Mesenteric fat pad (tissue), 1 donor: ENCODE results near the gene CC2D2B. TPM values are rescaled to one million over a fixed set of nuclear protein-coding genes. Genes with fewer than 3 reads are reported as not detected.
"Not testable (repeated sequence)": the region's sequence is repeated elsewhere in the genome, so short reads cannot be mapped to it uniquely, and the experiment has no call there.

ENCODE experiments used
- DNase-seq: peaks from one replicate; pipeline ENCODE4 v3.0.0-alpha.2; 2020; ENCODE audit warnings: low spot score
- total RNA-seq: library from RNA; stranded (reverse); fragmentation: NEBNext Ultra II Directional; extraction: Animal tissue kit (Norgen Biotek cat#: 25700); gene quantifications from one replicate; pipeline ENCODE4 v1.2.1, GENCODE V29; 2021
- donor health status: DM: yes; HTN: yes; CAD: no.

The CC2D2B gene
- total RNA-seq, 1 donor from 2014 or later: 2.6 TPM

DNA sequence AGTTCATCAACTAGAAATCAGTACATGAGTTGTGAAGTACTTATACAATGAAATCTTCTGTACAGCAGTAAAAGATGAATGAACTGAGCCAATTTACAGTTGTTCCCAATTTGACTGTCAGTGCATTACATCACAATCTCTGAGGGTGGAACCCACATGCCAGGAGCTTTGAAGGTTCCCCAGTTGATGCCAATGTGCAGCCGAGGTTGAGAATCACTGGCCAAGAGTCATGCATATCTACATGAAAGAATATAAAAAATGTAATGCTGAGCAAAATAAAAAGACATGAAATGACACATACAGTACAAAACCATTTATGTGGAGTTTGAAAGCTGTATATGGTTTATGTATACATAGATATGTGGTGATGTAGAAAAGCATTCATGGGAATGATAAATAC is 113.6 kb downstream of the CC2D2B start:
- DNase-seq: no peak

DNA sequence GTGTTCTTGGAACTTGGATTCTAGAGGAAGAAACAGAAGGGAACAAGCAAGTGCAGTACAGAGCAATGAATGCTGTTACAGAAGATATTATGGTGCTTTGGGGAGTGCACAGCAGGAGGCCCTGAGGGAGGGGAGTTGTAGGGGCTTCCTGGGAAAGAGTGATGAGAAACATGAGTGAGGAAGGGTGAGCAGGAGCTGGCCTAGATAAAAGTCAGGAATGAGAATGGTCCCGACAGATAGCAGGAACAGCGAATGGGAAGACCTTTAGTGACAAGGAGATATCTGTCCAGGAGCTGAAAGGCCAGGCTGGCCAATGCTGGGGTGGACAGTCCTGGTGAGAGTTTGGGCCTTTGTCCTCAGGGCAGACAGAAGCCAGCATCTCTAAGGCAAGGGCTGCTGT is 115.0 kb downstream of the CC2D2B start:
- DNase-seq: no peak

DNA sequence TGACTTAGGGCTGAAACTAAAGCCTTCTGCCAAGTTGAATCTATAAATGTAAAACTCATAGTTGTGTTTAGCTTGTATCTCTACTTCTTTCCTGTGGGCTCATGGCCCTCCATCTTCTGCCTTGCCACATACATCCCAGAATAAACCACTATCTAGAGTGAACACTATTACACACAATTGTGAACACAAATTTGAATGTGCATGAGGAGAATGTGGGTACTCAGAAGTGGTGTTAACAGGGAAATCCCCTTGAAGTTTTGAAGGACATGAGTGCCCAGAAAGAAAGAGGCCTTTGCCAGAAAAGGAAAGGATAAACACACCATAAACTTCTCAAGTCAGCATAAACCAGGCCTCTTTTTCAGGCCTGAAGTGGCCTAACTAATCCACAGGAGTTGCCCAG is 115.4 kb downstream of the CC2D2B start:
- DNase-seq: no peak

DNA sequence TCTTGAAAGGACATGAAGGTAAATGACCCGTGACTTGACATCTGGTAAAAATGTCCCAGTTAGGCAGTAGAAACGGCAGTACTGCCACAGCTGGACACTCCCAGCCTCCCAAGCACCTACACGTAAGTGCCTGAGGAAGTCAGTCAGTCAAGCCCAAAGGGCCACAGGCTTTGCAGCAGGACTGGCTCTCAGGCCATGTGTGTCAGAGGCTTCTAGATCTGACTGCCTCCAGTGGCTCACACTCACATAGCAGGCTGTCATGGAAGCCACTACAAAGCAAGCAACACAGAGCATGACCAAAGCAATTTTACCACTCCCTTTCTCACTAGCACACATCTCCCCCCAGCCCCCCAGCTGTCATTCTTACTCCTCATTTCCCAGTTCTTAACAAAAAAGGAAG is 117.8 kb downstream of the CC2D2B start:
- no peak for DNase-seq

DNA sequence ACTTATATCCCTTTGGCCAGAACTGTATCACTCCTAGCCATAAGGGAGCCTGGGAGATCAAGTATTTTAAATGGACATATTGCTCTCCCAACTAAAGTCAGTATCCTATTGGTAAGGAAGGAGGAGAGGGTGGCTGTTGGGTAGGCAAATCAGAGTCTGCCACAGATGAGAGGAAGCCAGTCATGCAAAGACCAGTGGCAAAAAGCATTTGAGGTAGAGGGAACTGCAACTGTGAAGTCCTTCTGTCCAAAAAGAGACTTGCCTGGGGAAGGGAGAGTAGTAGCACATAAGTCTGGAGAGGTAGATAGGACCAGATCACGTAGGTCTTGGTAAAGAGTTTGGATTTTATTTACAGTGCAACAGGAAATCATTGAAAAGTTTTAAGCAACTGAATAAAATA is 126.8 kb downstream of the CC2D2B start:
- no peak for DNase-seq

DNA sequence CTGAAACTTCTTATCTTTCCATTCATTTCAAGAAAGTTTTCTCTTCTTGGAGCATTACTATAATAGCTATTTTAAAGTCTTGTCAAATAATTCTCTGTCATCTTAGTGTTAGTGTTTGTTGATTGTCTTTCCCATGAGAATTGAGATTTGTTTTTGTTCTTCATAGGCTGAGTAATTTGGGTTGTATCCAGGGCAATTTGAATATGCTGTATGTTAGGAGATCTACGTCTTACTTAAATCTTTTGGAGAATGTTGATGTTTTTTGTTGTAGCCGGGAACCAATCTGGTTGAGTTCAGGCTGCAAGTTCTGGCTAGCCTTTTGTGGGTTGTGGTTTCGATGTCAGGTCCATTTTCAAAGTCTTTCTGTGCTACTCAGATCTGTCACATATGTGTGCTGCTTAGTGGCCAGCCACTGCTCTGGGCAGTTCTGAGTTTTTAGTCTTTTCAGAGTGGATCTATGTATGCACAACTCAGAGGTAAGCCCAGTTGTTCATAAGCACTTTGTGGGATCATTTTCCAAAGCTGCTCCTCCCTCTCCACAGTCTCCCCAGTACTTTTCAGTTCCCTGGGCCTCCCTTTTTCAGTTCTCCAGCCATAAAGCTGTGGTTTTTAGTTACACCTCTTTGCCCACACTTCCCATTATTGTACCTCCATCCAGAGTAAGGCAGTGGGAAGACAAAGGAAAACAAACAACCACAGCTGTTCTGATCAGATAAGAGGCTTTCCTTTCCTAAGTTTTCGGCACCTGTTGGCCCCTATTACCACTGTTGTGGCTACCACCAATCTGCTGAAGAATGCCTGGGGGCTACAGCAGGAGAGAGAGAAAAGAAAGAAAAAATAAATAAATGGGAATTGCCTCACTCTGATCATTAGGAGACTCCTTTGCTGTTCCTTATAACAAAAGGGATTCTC is 131.0 kb downstream of the CC2D2B start:
- no peak for DNase-seq

DNA sequence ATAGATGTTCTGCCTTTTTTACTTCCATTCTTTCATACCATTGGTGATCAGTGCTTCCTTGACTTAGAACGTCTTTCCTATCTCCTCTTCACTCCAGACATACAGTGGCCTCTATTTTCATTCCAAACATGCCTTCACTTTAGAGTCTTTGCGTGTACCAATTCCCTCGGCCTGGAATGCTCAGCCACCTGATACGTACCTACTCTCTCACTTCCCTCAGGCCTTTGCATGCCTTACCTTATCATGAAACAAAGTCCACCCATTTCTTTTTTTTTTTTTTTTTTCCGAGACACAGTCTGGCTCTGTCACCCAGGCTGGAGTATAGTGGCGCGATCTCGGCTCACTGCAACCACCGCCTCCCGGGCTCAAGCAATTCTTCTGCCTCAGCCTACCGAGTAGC is 133.4 kb downstream of the CC2D2B start:
- DNase-seq: no peak

DNA sequence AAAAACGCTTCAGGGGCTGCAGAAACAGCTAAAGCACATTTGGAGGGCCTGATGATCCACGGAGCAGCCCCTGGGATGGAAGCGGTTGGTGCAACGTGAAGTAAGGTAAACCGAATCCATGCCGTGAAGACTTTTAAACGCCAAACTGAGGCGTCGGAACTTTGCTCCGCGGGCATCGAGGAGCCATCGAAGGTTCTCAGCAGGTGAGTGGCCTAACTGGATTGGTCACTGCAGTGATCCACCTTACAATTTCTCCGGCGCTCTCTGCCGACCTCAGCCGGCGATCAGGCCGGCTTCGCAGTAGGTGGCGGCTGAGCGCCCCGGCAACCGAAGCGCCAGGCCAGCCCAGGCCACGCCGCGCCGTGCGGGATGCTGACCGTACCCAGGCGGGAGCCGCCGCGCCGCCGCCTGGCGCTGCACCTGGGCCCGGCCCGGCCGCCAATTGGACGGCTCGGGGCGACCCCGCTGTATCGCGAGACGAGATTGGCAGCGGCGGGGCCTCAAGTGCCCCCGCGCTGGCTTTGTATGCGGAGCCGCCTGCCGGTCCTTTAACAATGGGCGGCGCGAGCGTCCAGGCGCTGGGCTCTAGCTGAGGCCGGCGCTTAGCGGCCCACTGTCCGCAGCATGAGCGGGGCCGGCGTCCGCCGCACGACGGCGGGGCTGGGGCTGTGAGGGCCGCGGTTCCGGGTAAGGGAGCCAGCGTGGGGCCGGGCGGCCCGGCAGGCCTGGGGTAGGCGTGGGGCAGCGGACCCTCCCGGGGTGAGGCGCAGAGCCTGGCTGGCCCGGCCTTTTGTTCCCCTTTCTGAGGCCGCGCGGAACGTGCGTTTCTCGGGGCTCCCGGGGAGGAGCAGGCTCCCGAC is 135.5 kb downstream of the CC2D2B start, which contains the start of gene CCNJ:
TSS of gene CCNJ (plus strand) at position 551 of the 860 bp plus-strand sequence. CDS start 811 bp downstream, outside the sequence.
- DNase-seq: peak; percentile 95

DNA sequence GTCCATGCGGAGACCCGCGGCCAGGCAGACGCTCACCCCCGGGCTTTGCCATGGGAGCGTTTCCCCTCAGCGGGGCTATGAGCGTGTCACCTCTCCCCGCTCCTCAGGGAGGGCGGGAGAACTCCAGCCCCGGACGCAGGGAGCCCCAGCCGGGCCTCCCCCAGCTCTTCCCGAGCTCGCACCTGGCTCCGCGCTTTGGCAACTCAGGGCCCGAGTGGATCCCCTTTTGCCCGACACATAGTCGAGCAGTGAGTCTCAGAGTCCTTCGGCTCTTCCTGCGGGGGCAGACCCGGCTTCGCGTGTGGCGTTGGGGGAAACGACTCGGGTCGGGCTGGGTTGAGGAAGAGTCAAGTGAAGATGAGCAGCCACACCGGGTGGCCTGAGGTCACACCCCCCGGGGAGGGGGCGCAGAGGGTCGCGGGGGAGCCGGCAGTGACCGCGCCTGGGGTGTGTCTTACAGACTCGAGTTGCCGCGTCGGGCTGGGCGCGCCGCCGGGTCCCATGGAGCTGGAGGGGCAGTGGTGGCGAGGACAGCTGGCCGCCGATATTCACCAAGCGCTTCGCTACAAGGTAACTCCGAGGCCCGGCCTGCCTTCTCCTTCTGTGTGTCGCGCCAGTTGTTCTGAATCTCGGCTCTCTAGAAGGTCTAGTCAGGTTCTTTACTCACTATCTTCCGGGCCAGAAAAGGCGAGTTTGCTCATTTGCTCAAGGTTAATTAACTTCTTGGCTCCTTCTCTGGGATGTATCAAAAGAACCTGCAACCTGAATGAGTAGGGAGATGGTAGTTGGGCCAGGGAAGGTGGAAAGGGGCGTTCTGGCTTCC is 136.3 kb downstream of the CC2D2B start:
- DNase-seq: peak; percentile 91

DNA sequence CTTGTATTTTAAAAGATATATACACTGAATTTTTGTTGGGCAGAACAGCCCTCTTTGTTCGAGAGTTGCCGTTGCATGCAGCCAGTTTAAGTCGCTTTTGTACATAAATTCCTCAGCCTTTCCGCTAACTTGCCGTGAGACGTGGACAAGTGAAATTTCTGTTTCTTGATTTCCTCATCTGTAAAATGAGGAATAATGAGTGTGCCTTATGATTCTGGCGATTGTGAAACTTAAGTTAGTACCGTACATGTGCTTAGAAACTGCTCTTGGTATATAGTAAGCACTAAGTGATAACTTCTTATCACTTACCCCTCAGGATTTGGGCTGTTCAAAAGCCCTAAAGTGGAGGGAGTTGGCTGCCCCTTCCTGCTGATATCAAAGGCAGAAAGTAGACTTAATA is 137.0 kb downstream of the CC2D2B start:
- DNase-seq: no peak

DNA sequence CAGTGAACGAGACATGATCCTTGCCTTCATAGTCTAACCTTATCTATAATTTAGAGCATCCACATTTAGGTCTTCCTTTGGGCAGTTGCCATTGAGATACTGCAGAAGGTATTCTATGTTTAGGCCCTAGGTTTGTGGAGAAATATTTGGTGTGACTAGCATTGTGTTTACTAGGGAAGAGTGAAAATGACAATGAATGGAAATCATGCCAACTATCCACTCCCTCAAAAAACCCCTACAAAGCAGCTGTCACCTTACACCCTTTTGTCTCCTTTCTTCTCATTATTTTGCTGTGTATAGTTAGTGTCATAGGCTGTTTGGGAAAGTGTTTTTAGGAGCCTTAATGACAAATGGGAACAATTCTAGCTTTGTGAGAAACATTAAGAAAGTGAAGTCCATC is 138.8 kb downstream of the CC2D2B start:
- no peak for DNase-seq

DNA sequence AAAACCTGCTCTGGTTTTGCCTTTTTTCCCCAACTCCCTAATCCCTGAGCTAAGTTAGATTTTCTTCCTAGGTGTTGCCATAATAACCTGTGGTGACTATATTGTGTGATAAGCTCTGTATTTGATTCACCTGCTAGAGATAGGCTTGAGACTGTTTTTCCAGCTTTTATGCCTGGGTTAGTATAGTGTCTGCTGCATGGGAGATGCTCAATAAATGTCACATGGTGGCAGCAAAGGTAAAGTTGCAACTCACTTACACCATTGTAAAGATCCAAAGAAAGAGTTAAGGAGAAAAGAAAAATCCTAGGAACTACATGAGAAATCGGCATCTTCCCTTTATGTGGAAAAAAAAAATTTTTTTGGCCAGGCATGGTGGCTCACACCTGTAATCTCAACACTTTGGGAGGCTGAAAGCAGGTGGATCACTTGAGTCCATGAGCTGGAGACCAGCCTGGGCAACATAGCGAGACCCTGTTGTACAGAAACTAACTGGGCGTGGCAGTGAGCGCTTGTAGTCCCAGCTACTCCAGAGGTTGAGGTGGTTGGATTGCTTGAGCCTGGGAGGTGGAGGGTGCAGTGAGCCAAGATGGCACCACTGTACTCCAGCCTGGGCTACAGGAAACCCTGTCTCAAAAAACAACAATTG is 139.4 kb downstream of the CC2D2B start:
- no peak for DNase-seq

DNA sequence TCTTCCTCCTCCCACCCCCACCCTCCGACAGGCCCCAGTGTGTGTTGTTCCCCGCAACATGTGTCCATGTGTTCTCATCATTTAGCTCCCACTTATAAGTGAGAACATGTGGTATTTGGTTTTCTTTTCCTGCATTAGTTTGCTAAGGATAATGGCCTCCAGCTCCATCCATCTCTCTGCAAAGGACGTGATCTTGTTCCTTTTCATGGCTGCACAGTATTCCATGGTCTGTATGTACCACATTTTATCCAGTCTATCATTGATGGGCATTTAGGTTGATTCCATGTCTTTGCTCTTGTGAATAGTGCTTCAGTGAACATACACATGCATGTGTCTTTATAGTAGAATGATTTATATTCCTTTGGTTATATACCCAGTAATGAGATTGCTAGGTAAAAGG is 140.2 kb downstream of the CC2D2B start:
- DNase-seq: not testable (repeated sequence)

DNA sequence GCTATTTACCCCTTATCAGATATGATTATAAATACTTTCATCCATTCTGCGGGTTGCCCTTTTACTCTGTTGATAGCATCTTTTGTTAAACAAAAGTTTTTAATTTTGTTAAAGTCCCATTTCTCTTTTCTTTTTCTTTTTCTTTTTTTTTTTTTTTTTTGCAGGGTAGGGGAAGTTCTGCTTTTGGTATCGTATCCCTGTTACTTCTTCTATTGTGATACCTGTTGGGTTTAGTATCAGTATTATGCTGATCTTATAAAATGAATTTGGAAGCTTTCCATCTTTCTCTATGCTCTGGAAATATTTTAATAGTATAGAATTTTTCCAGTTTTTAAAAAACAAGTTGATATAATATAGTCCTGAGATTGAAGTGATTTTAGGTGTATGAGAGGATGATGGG is 141.6 kb downstream of the CC2D2B start:
- no peak for DNase-seq

DNA sequence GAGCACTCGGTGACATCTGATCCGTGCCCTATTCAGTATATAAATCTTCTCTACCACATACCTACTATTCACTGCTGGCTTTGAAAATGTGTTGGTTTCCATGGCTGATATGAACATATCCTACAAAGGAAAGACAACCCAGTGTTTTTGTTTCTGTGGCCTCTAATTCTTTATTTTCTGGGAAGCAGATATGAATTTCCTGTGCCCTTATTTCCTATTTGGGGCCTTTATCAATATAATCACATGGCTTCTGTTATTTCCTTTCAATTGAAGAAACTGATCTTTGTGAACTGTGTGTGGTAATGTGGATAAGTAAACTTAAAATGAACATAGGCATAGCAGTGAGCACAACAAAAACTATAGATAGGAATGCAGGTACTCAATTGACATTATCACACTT is 146.2 kb downstream of the CC2D2B start:
- DNase-seq: no peak

DNA sequence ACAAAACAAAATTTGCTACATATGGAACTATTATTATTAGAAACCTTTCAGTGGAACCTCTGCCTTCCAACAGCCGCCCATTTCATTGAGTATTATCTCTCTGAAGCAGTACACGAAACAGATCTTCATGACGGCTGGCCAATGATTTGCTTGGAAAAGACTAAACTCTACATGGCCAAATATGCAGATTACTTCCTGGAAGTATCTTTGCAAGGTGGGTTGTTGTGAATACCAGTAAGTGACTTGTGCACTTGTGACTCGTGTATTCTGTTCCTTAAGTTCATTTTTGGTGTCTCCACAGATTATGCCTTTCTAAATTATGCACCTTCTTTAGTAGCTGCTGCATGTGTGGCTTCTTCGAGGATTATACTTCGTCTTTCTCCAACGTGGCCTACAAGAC is 149.0 kb downstream of the CC2D2B start:
- DNase-seq: no peak

DNA sequence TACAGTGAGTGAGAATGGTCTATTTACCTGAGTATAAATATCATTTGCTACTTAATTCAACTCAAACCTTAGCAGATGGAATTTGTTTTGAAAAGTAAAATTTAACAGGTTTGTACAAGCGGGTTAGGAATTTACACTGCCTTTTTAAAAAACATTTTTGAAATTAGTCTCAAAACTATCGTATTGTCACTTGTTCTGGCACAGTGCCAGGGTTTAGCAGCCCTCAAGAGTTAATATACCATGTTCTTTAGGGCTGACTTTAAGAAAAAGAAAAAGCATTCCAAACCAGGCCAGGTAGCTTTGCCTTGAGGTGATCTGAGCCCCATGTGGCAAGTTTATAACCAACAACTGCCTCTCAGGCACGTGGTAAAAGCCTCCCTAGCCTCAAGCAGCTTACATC is 153.5 kb downstream of the CC2D2B start:
- DNase-seq: no peak

DNA sequence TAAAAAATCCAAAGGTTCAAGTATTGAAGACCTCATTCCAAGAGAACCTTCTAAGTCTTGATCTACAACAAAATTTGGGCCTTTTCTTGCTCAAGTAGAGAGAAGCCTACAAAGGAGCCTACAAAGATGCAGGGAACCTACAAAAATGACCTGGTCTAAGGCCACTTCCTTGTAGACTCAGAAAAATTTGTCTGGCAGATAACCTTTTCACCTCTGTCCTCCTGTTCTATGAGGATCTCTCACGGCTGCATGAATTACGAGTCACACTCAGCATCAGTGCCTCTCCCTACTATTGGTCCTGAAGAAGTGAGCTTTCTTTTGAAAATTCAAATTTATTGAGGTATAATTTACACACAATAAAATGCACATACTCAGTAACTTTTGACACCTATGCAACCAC is 164.9 kb downstream of the CC2D2B start:
- no peak for DNase-seq

DNA sequence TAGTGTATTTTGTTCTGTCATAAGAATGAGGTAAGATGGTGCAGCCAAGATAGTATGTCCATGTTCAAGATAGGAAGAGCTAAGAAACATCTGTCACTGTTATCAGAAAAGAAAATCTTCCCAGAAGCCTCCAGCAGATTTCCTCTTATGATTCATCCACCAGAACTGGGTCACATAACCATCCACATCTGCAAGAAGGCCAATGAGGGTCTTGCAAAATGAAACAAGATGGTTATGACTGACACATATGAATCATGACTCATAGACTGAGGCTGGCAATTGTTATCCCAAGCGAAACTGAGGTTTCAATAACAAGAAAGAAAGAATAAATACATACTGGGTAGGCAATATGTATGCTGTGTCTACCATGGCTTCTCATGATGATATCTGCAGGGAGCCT is 165.9 kb downstream of the CC2D2B start:
- DNase-seq: no peak

DNA sequence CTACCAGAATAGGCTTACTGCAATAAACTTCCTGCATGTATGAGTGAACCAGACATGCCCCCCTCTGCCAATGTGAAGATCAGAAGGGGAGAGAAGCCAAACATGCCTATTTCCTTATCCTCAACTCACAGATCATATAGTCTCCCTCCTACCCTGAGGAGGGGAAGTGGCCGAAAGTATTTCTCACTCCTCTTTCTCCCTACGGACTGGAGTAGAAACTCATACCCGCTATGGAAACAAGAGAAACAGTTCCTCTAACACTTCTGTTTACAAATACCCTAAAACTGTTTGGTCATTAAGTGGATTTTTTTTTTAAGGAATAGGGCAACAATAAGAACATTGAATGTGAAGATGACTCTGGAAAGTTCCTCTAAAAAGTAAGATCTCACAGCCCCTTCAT is 167.0 kb downstream of the CC2D2B start:
- no peak for DNase-seq

DNA sequence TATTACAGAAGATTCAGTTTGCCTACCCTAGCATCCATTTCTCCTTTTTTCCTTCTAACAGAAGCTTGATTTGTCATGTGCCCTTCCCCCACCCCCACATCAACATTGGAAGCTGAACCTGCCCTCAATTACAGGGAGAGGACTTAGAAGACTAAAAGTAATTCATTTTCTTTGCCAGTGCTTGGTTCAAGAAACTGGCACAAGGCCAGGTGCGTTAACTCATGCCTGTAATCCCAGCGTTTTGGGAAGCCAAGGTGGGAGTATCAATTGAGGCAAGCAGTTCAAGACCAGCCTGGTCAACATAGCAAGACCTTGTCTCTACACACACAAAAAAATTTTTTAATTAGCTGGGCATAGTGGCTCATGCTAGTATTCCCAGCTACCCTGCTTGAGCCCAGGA is 168.2 kb downstream of the CC2D2B start:
- DNase-seq: no peak
